Sigmoid colon (tissue), 4 donors: ENCODE data around the gene ITPR2.

Experiments
- EP300 ChIP-seq, 4 donors: sonication (generic); formaldehyde crosslinking; IDR thresholded peaks; one replicate each; pipeline ENCODE4 v1.6.1; 2017; ENCODE audit warnings: antibody characterized with exemption in 4 of 4
- POLR2A ChIP-seq, 2 donors: fragments of 450-650 bp; IDR thresholded peaks; one replicate each; pipeline ENCODE4 v1.6.1; 2016; ENCODE audit warnings: antibody characterized with exemption in 2 of 2, mild to moderate bottlenecking in 2 of 2, moderate library complexity in 2 of 2
- POLR2AphosphoS5 ChIP-seq, 4 donors: sonication (generic); formaldehyde crosslinking; IDR thresholded peaks; one replicate each; pipeline ENCODE4 v1.6.1; 2017; ENCODE audit warnings: antibody characterized with exemption in 4 of 4
- TF ChIP-seq, protein P1 (sequence below), 4 experiments: fragments of 450-650 bp in 3 of 4; fragments of 200-600 bp in 1 of 4; IDR thresholded peaks; one replicate each; pipeline ENCODE4 v1.5.1; 2016 to 2019; ENCODE audit warnings: antibody characterized with exemption in 4 of 4, mild to moderate bottlenecking in 3 of 4, moderate library complexity in 2 of 4

GRCh38 chr12:26608273-26608672 lies 224.7 kb downstream of the ITPR2 start:
- TF ChIP-seq, protein P1, sequence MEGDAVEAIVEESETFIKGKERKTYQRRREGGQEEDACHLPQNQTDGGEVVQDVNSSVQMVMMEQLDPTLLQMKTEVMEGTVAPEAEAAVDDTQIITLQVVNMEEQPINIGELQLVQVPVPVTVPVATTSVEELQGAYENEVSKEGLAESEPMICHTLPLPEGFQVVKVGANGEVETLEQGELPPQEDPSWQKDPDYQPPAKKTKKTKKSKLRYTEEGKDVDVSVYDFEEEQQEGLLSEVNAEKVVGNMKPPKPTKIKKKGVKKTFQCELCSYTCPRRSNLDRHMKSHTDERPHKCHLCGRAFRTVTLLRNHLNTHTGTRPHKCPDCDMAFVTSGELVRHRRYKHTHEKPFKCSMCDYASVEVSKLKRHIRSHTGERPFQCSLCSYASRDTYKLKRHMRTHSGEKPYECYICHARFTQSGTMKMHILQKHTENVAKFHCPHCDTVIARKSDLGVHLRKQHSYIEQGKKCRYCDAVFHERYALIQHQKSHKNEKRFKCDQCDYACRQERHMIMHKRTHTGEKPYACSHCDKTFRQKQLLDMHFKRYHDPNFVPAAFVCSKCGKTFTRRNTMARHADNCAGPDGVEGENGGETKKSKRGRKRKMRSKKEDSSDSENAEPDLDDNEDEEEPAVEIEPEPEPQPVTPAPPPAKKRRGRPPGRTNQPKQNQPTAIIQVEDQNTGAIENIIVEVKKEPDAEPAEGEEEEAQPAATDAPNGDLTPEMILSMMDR (IDR thresholded peaks at IDR 0.05), result no peak
- TF ChIP-seq POLR2AphosphoS5 (IDR thresholded peaks at IDR 0.05) (no peak), POLR2A (IDR thresholded peaks at IDR 0.05) (no peak), EP300 (IDR thresholded peaks at IDR 0.05) (no peak)
